ENCODE data around the gene PGAM1. TPM values are rescaled to one million over a fixed set of nuclear protein-coding genes. Genes with fewer than 3 reads are reported as not detected.

The PGAM1 gene
- total and polyA plus RNA-seq, 7 donors = 188 to 363 (median 246) TPM

GRCh38 chr10:97407211-97407951 lies 18.6 kb upstream of the PGAM1 start:
- WGBS, 2 donors = 3 to 5% methylated on average over 10 of the region's 10 CpGs
- Histone ChIP-seq H3K9me3 (no peaks in the 10 kb centered on the region), H3K4me1 (peaks cover 0 to 9% (median 9%) of the 10 kb centered on the region in 4 donors), H3K27ac (peak overlapping the region in 1 of 4 donors; percentile 0), H3K4me3 (no peak overlapping the region), H3K36me3 (no peaks in the 10 kb centered on the region), H3K27me3 (no peaks in the 10 kb centered on the region)
- intact Hi-C loops (cut with DNase I) = no loop called here
- TF ChIP-seq POLR2AphosphoS5 (IDR thresholded peaks at IDR 0.05) (no peak), CTCF (IDR thresholded peaks at IDR 0.05) (peak; percentile 41 to 85 (median 80))
- peak; percentile 76 for DNase-seq

GRCh38 chr10:97407952-97408248 lies 18.1 kb upstream of the PGAM1 start:
- H3K27me3 ChIP-seq = no peaks in the 10 kb centered on the region
- intact Hi-C loops (cut with DNase I) = no loop called here
- TF ChIP-seq POLR2AphosphoS5 (IDR thresholded peaks at IDR 0.05) (no peak), POLR2A (IDR thresholded peaks at IDR 0.05) (no peak), CTCF (IDR thresholded peaks at IDR 0.05) (no peak), EP300 (IDR thresholded peaks at IDR 0.05) (no peak)
- H3K9me3 ChIP-seq = no peaks in the 10 kb centered on the region
- 87 to 91% methylated on average over 2 of the region's 2 CpGs for WGBS, 2 donors
- no peak overlapping the region for H3K27ac ChIP-seq
- no peaks in the 10 kb centered on the region for H3K36me3 ChIP-seq
- H3K4me1 ChIP-seq = peaks cover 0 to 9% (median 9%) of the 10 kb centered on the region in 4 donors
- DNase-seq = no peak
- no peak overlapping the region for H3K4me3 ChIP-seq

- WGBS, 2 donors = 23 to 71% methylated on average over 10 of the region's 10 CpGs
- intact Hi-C loops (cut with DNase I) = no loop called here
- Histone ChIP-seq H3K27ac (no peak overlapping the region), H3K4me3 (no peak overlapping the region), H3K4me1 (peaks cover 0 to 9% (median 9%) of the 10 kb centered on the region in 4 donors), H3K36me3 (no peaks in the 10 kb centered on the region), H3K9me3 (no peaks in the 10 kb centered on the region), H3K27me3 (no peaks in the 10 kb centered on the region)
- DNase-seq = no peak
- TF ChIP-seq CTCF (IDR thresholded peaks at IDR 0.05) (no peak), POLR2AphosphoS5 (IDR thresholded peaks at IDR 0.05) (no peak)
Measured at GRCh38 chr10:97408496-97408992, 17.4 kb upstream of the PGAM1 start.

GRCh38 chr10:97411406-97411805 lies 14.6 kb upstream of the PGAM1 start:
- 85 to 87% methylated on average over 4 of the region's 4 CpGs for WGBS, 2 donors

More at GRCh38 chr10:97411406-97411805, 14.6 kb upstream of the PGAM1 start:
- no peak for DNase-seq
- Histone ChIP-seq H3K36me3 (no peaks in the 10 kb centered on the region), H3K27me3 (no peaks in the 10 kb centered on the region), H3K4me1 (peaks cover 0 to 9% (median 9%) of the 10 kb centered on the region in 4 donors), H3K27ac (no peak overlapping the region), H3K9me3 (no peaks in the 10 kb centered on the region), H3K4me3 (no peak overlapping the region)
- intact Hi-C loops (cut with DNase I) = no loop called here
- TF ChIP-seq POLR2AphosphoS5 (IDR thresholded peaks at IDR 0.05) (no peak), POLR2A (IDR thresholded peaks at IDR 0.05) (no peak), CTCF (IDR thresholded peaks at IDR 0.05) (no peak), EP300 (IDR thresholded peaks at IDR 0.05) (no peak)

All from sigmoid colon (tissue), 7 donors.